ENCODE data around the gene DTNB. TPM values are rescaled to one million over a fixed set of nuclear protein-coding genes. Genes with fewer than 3 reads are reported as not detected.
A peak's percentile ranks its signal among the peaks of the same experiment; 100 is the strongest.

Gene DTNB
- total RNA-seq, 1 donor from 2014 or later = 17.9 TPM

DNA sequence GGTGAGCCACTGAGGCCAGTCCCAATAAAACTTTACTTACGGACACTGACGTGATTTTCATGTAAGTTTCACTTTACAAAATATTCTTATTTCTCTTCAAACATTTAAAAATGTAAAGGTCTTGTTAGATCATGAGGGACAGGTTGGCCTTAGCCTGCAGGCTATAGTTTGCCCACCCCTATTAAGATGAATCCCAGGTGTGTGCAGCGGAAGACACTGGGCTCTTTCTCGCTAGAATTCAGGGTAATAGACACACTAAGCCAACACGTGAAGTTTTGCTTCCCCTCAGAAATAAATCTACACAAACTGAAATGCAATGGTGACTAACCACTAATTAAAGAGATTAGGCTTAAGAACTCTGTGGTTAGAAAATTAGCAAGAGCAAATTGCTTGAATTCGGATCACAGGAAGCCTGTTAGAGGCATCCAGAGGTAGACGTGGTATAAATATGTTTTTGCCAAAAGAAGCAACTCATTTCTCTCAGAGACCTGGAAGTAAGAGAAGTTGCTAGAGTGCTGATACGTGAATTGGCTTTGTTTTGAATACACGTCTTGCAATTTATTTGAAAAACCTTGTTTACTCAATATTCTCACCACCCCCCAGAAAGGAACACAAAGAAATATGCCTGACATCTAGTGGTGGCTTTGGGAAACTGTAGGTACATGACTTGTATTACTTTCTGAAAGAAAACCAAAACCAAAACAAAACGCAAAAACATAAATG, 151.6 kb downstream of the DTNB start:
- no peaks in the 10 kb centered on the region for H3K36me3 ChIP-seq
- peak overlapping the region; percentile 30 to 32 for H3K4me3 ChIP-seq
- H3K27ac ChIP-seq = peak overlapping the region; percentile 38
- no peaks in the 10 kb centered on the region for H3K27me3 ChIP-seq
- intact Hi-C loops (cut with DNase I) = no loop called here
- H3K4me1 ChIP-seq = peaks cover 8% of the 10 kb centered on the region
- peak; percentile 62 to 79 (median 66) for TF ChIP-seq CTCF (IDR thresholded peaks at IDR 0.05)
- TF ChIP-seq POLR2A (IDR thresholded peaks at IDR 0.05) = no peak
- TF ChIP-seq POLR2AphosphoS5 (IDR thresholded peaks at IDR 0.05; ENCODE audit: insufficient read depth in 1 of 2, low read depth in 1 of 2) = peak in 1 of 2 donors; percentile 36
- DNase-seq (ENCODE audit: extremely low spot score in 2 of 2) = no peak
- no peaks in the 10 kb centered on the region for H3K9me3 ChIP-seq

DNA sequence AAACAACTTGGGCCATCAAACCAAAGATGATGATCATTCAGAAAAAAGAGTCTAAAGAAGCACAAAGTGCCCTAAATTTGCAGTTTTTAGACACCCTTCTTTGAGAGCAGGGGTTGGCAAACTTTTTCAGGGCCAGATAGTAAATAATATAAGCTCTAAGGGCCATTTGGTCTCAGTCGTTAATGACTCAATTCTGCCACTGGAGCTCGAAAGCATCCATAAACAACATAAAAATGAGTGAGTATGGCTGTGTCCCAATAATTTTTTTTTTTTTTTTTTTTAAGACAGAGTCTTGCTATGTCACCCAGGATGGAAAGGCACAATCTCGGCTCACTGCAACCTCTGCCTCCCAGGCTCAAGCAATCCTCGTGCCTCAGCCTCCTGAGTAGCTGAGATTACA, 152.3 kb downstream of the DTNB start:
- H3K27me3 ChIP-seq = no peaks in the 10 kb centered on the region
- no peak for DNase-seq (ENCODE audit: extremely low spot score in 2 of 2)
- TF ChIP-seq CTCF (IDR thresholded peaks at IDR 0.05) = no peak
- no peak for TF ChIP-seq POLR2AphosphoS5 (IDR thresholded peaks at IDR 0.05; ENCODE audit: insufficient read depth in 1 of 2, low read depth in 1 of 2)
- TF ChIP-seq POLR2A (IDR thresholded peaks at IDR 0.05) = no peak
- no peaks in the 10 kb centered on the region for H3K9me3 ChIP-seq
- H3K4me1 ChIP-seq = peaks cover 10% of the 10 kb centered on the region
- H3K4me3 ChIP-seq = no peak overlapping the region
- H3K27ac ChIP-seq = no peak overlapping the region
- intact Hi-C loops (cut with DNase I) = no loop called here
- no peaks in the 10 kb centered on the region for H3K36me3 ChIP-seq

DNA sequence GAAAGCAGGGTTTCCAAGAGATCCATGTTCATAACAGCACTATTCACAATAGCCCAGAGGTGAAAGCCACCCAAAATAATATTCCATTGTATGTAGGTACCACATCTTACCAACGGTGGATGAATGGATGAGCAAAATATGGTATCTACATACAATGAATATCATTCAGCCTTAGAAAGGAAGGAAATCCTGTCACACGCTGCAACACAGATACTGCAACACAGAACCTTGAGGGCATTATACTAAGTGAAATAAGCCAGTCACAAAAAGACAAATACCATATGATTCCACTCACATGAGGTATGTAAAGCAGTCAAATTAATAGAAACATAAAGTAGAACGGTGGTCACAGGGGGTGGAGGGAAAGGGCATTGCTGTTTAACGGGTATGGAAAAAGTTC, 155.7 kb downstream of the DTNB start:
- Histone ChIP-seq H3K4me3 (no peak overlapping the region), H3K9me3 (no peaks in the 10 kb centered on the region), H3K36me3 (no peaks in the 10 kb centered on the region), H3K27ac (no peak overlapping the region), H3K4me1 (peaks cover 10% of the 10 kb centered on the region), H3K27me3 (no peaks in the 10 kb centered on the region)
- DNase-seq (ENCODE audit: extremely low spot score in 2 of 2) = no peak
- TF ChIP-seq CTCF (IDR thresholded peaks at IDR 0.05) (no peak), POLR2AphosphoS5 (IDR thresholded peaks at IDR 0.05; ENCODE audit: insufficient read depth in 1 of 2, low read depth in 1 of 2) (no peak), POLR2A (IDR thresholded peaks at IDR 0.05) (no peak)
- intact Hi-C loops (cut with DNase I) = no loop called here

- no peak overlapping the region for H3K27ac ChIP-seq
- DNase-seq (ENCODE audit: extremely low spot score in 2 of 2) = no peak
- no peaks in the 10 kb centered on the region for H3K36me3 ChIP-seq
- no peaks in the 10 kb centered on the region for H3K27me3 ChIP-seq
- no peak for TF ChIP-seq POLR2AphosphoS5 (IDR thresholded peaks at IDR 0.05; ENCODE audit: insufficient read depth in 1 of 2, low read depth in 1 of 2)
- TF ChIP-seq CTCF (IDR thresholded peaks at IDR 0.05) = no peak
- TF ChIP-seq POLR2A (IDR thresholded peaks at IDR 0.05) = no peak
- H3K4me1 ChIP-seq = peaks cover 6% of the 10 kb centered on the region
- no peaks in the 10 kb centered on the region for H3K9me3 ChIP-seq
- no peak overlapping the region for H3K4me3 ChIP-seq
- intact Hi-C loops (cut with DNase I) = no loop called here
Observed at GRCh38 chr2:25514043-25514637, 159.2 kb downstream of the DTNB start.

GRCh38 chr2:25512707-25513106, 160.7 kb downstream of the DTNB start:
- DNase-seq (ENCODE audit: extremely low spot score in 2 of 2) = no peak
- H3K27me3 ChIP-seq = no peaks in the 10 kb centered on the region
- H3K9me3 ChIP-seq = no peaks in the 10 kb centered on the region
- H3K27ac ChIP-seq = no peak overlapping the region
- no peak for TF ChIP-seq CTCF (IDR thresholded peaks at IDR 0.05)
- no peak for TF ChIP-seq POLR2A (IDR thresholded peaks at IDR 0.05)
- no peak for TF ChIP-seq POLR2AphosphoS5 (IDR thresholded peaks at IDR 0.05; ENCODE audit: insufficient read depth in 1 of 2, low read depth in 1 of 2)
- no peaks in the 10 kb centered on the region for H3K36me3 ChIP-seq
- H3K4me3 ChIP-seq = no peak overlapping the region
- intact Hi-C loops (cut with DNase I) = no loop called here
- H3K4me1 ChIP-seq = peaks cover 6% of the 10 kb centered on the region

Data from vagina (tissue), 2 donors.